NCI-H2196 treated with DMSO at 0.1 percent for 48 hours (cell line): Measurements from ENCODE around the gene POLDIP2.

Experiments
- DNase-seq: peaks from one replicate; lab custom pipeline; 2025; ENCODE audit not compliant: unreplicated experiment; lab: John Stamatoyannopoulos, UW

Gene POLDIP2

GRCh38 chr17:28317966-28318758 is 39.2 kb downstream of the POLDIP2 start:
- no peak for DNase-seq

DNA sequence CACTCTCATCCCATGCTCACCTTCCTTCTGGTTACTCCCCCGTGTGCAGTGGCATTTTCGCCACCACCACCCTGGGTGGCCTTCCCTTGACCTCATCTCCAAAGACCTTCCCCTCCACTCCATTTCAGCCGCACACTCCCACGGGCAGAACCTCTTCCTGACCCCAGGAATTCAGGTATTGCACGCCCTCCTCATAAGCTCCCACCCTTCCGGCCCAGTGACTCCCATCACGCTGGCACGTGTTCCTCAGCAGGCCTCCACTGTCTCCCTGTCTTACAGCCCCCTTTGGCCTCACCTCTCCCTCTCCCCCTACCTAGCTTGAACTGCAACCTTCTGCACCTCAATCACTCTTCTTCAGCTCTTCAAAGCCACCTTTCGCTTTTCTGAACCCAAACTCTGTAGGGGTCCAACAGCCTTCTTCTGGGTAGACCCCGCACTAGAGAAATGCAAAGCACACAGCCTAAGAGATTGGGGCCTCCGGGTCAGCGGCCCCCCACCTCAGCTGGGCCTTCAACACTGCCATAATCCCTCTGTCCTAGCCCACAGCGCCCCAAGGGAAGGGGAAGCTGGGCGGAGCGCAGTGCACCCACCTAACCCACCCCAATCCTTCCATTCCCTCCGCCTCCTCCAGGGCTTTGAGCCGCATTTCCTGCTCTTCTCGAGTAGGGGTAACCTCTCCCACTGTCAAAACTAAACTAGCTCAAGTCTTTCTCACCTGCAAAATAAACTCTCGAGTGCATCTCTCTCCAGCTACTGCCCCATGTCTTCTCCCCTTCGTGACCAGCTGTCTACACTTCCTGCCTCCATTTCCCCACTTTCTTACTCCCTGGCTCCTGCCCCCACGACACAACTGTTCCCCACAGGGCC is 40.0 kb downstream of the POLDIP2 start:
- DNase-seq, result no peak

- DNase-seq, result no peak
Observed at GRCh38 chr17:28315846-28316705, 41.3 kb downstream of the POLDIP2 start.

GRCh38 chr17:28313841-28314240 is 43.5 kb downstream of the POLDIP2 start:
- no peak for DNase-seq

GRCh38 chr17:28306954-28307401 is 50.3 kb downstream of the POLDIP2 start:
- DNase-seq, result no peak

- DNase-seq, result no peak
Observed at GRCh38 chr17:28298449-28298848, 58.9 kb downstream of the POLDIP2 start.
